GM12801 (cell line): ENCODE results near the gene CYP4B1.

Experiments
- TF ChIP-seq, protein P1 (sequence below): IDR thresholded peaks from one replicate; pipeline ENCODE4 v1.5.1; 2011; ENCODE audit warnings: control low read depth; ENCODE audit not compliant: insufficient read length; ENCODE audit errors: extremely low read depth

Gene CYP4B1

DNA sequence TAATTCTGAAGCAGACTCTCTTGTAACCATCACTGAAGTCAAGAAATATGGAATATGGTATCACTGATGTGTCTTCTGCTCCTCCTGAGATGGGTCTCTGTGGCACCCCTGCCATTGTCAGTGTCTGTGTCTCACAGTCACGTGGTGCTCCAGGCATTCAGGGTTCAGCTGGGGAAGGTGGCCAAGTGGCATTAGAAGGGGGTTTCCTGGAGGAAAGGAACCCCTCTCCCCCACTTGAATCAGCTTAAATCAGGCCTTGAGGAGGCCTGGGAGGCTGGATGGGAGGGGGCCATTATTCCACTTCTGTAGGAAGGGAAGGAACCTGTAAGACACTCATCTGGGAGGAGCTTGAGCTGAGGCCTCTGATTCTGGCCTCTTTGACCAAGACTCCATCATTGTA lies 20.5 kb downstream of the CYP4B1 start:
- TF ChIP-seq, protein P1, sequence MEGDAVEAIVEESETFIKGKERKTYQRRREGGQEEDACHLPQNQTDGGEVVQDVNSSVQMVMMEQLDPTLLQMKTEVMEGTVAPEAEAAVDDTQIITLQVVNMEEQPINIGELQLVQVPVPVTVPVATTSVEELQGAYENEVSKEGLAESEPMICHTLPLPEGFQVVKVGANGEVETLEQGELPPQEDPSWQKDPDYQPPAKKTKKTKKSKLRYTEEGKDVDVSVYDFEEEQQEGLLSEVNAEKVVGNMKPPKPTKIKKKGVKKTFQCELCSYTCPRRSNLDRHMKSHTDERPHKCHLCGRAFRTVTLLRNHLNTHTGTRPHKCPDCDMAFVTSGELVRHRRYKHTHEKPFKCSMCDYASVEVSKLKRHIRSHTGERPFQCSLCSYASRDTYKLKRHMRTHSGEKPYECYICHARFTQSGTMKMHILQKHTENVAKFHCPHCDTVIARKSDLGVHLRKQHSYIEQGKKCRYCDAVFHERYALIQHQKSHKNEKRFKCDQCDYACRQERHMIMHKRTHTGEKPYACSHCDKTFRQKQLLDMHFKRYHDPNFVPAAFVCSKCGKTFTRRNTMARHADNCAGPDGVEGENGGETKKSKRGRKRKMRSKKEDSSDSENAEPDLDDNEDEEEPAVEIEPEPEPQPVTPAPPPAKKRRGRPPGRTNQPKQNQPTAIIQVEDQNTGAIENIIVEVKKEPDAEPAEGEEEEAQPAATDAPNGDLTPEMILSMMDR = no peak

DNA sequence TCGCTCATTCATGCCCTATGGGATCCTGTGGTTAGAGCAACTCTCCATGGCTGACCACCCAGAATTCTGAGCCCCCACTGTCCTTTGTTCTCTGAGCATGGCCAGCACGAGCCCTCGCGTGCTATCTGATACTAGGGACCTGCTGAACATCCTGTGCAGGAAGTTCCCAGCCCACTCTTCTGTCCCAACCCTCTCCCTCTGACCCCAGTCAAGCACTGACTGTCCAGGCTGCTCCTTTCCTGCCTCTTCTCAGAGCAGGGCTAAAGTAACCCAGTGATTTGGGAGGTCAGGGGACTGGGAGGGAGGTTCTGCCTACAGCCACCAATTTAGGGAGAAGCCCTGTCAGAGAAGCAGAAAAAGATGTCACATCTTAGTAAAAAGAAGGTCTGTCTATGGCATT lies 21.2 kb downstream of the CYP4B1 start:
- TF ChIP-seq, protein P1 = no peak

DNA sequence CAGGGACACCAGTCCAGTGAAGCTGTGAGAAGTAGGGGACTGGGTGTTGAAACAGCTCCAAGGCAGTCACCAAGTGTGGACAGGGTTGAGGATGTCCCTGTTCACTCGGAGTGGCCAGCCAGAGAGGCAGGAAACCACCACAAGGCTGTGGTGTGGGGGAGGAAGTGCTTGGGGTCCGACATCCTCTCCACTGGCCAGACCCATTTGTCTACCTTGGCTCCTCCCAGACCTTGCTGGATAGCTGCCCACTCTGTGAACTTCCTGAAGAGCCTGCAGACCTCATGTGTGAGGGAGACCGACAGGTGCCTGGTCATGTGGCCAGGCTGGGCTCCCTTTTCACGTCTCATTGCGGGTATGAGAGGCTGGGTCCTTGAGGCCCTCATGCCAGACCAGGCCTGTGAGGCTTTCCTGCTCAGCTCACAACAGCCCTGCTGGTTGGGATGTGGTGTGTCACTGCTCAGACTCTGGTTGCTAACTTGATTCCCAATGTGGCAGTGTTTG lies 21.8 kb downstream of the CYP4B1 start:
- TF ChIP-seq, protein P1 = no peak

DNA sequence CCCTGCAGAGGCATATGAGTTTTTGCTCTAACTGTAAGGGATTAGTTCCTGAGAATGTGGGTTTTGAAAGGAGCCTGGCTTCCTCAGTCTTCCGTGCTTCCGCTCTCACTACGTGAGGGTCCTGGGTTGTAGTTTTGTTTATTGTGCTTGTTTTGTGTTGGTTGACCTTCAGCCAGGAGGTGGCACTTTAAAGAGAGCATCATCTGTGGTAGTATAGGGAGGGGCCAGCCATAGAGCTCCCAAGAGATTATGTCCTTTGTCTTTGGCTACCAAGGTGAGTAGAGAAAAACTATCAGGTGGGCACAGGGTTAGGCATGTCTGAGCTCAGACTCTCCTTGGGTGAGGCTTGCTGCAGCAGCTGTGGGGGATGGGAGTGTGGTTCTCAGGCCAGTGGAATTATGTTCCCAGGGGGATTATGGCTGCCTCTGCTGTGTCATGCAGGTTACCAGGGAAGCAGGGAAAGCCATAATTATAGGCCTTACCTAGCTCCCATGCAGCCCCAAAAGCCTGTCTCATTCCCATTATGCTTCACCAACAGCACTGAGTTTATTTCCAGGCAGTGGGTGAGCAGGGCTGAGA lies 23.5 kb downstream of the CYP4B1 start:
- TF ChIP-seq, protein P1 = no peak

DNA sequence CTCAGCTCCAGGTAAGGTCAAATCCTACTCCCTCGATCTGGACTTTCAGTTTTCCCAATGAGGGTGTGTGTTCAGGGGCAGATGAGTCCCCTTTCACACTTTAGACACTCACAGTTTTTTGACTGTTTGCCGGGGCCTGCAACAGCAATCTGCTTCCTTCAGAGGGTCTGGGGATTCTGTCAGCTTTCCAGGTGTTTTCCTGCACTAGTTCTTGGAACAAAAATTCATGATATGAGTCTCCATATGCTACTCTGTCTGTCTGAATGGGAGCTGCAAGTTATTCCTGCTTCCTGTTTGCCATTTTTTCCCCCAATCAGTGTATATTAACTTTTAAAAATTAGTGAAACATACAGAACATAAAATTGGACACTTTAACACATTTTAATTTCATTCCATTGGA lies 24.3 kb downstream of the CYP4B1 start:
- TF ChIP-seq, protein P1 = no peak

DNA sequence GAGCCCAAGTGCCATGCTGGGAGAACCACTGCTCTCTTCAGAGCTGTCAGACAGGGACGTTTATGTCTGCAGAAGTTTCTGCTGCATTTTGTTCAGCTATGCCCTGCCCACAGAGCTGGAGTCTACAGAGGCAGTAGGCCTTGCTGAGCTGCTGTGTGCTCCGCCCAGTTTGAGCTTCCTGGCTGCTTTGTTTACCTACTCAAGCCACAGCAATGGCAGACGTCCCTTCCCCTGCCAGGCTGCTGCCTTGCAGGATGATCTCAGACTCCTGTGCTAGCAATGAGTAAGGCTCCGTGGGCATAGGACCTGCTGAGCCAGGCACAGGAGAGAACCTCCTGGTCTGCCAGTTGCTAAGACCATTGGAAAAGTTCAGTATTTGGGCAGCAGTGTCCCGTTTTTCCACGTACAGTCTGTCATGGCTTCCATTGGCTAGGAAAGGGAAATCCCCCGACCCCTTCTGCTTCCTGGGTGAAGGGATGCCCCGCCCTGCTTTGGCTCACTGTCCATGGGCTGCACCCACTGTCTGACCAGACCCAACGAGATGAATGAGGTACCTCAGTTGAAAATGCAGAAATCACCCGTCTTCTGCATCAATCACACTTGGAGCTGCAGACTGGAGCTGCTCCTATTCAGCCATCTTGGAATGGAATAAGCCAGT lies 31.9 kb downstream of the CYP4B1 start:
- TF ChIP-seq, protein P1 = no peak

DNA sequence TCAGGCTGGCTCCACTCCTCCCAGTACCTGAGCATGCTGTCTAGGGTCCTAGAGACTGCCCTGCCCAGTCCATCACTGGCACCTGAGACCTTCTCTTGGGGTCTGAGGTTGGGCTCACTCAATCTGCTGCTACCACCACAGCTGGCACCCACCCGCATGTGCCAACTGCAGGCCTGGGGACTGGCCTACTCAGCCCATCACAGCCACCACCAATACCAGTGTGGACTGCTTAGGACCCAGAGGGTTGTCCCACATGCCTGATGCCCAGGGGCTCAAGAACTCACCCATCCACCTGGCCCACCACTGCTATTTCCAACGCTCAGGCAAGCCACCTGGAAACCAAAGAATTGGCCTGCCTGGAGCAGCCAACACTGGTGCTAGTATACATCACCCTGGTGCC lies 63.5 kb downstream of the CYP4B1 start:
- TF ChIP-seq, protein P1 = no peak
